Measurements from ENCODE around the gene CUL1.

CUL1 gene

DNA sequence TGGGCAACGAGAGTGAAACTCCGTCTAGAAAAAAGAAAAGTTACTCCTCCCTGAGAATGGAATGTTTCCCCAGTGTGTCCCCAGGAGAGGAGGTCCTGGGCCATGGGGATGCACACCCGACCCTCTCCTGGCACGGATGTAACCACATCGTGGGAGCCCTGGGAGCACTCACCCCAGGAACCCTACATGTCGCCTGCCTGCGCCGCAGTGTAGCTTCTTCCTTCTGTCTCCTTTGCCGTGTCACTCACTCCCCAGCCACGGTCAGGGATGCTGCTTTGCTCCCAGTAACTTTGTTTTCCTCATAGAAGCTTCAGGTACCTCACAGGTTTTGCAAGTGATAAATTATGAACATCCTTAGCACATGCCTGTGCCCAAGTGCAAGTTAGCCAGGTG lies 103.4 kb downstream of the CUL1 start:
- no peaks in the 10 kb centered on the region for H3K36me3 ChIP-seq (ENCODE audit: control insufficient read depth, insufficient read depth, low read length)
- TF ChIP-seq, protein P1, sequence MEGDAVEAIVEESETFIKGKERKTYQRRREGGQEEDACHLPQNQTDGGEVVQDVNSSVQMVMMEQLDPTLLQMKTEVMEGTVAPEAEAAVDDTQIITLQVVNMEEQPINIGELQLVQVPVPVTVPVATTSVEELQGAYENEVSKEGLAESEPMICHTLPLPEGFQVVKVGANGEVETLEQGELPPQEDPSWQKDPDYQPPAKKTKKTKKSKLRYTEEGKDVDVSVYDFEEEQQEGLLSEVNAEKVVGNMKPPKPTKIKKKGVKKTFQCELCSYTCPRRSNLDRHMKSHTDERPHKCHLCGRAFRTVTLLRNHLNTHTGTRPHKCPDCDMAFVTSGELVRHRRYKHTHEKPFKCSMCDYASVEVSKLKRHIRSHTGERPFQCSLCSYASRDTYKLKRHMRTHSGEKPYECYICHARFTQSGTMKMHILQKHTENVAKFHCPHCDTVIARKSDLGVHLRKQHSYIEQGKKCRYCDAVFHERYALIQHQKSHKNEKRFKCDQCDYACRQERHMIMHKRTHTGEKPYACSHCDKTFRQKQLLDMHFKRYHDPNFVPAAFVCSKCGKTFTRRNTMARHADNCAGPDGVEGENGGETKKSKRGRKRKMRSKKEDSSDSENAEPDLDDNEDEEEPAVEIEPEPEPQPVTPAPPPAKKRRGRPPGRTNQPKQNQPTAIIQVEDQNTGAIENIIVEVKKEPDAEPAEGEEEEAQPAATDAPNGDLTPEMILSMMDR (IDR thresholded peaks at IDR 0.05), result no peak
- no peak overlapping the region for H2AFZ ChIP-seq
- no peaks in the 10 kb centered on the region for H3K9me3 ChIP-seq (ENCODE audit: control insufficient read depth, low read length)
- H3K79me2 ChIP-seq, result no peaks in the 10 kb centered on the region
- no peaks in the 10 kb centered on the region for H3K27me3 ChIP-seq (ENCODE audit: control insufficient read depth, insufficient read depth, low read length)
- no peaks in the 10 kb centered on the region for H3K4me1 ChIP-seq
- no peak overlapping the region for H3K27ac ChIP-seq
- H3K4me3 ChIP-seq (ENCODE audit: low read depth, low read length), result no peak overlapping the region
- H3K4me2 ChIP-seq (ENCODE audit: low read length), result no peak overlapping the region
- H3K9ac ChIP-seq, result no peak overlapping the region

DNA sequence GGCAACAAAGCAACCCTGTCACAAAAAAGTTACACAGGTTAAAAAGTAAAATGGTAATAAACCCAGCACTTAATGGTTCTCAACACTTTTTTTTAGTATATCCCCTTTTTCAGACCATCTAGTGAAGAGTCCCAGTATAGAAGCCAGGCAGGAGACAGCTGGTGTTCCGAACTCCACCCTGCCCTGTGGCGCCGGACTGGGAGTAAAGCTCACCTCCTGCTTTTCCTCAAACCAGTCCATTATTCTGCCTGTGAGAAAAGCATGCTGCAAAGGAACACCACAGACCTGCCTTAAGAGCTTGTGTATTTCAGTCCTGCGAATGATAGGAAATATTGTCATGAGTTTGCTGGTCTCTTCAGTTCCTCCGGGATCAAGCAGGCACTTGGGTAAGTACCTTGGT lies 104.4 kb downstream of the CUL1 start:
- Histone ChIP-seq H3K27ac (no peak overlapping the region), H3K36me3 (ENCODE audit: control insufficient read depth, insufficient read depth, low read length) (no peaks in the 10 kb centered on the region), H3K79me2 (no peaks in the 10 kb centered on the region), H3K9ac (no peak overlapping the region), H2AFZ (no peak overlapping the region), H3K9me3 (ENCODE audit: control insufficient read depth, low read length) (no peaks in the 10 kb centered on the region), H3K27me3 (ENCODE audit: control insufficient read depth, insufficient read depth, low read length) (no peaks in the 10 kb centered on the region), H3K4me3 (ENCODE audit: low read depth, low read length) (no peak overlapping the region), H3K4me2 (ENCODE audit: low read length) (no peak overlapping the region), H3K4me1 (no peaks in the 10 kb centered on the region)
- TF ChIP-seq, protein P1 (IDR thresholded peaks at IDR 0.05), result no peak

DNA sequence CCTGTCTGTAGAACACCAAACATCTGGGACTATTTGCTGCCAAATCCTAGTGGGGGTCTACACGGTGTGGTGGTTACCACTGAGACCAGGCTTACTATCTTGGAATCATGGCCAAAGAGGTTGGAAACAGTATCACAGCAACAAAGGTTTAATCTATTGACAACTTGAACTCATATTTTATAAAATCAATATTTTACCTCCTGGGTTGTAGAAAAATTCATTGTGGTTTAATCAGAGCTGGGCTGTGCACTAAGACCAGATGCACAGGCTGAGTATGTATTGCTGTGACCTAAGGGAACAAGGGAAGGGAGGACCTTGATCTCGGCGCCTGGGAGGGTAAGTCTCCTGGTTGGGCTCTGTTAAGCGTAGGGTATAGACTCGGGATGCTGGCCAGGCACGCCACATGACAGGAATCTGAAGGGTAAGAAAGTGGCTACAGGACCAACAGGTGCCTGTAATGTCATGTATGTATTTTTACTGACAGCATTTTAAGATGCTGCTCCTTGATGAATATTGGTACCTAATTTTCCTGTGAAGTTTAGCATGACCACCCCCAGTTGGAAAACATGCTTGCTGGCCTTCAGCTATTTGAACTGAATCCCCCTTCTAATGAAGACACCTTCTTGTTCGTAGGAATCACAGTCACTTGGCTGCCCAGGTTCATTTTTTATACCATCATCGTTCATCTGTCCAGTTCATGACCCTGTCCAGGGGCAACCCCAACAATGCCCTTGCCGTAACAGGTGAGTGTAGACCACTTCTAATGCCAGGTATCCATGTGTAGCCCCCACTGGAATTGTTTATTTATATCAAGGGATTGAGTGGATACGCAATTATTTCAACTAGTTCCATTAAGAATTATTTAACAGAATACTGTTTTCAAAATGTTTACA lies 105.9 kb downstream of the CUL1 start:
- no peaks in the 10 kb centered on the region for H3K27me3 ChIP-seq (ENCODE audit: control insufficient read depth, insufficient read depth, low read length)
- no peaks in the 10 kb centered on the region for H3K4me1 ChIP-seq
- TF ChIP-seq, protein P1 (IDR thresholded peaks at IDR 0.05), result no peak
- no peak overlapping the region for H3K9ac ChIP-seq
- H3K4me3 ChIP-seq (ENCODE audit: low read depth, low read length), result no peak overlapping the region
- H3K79me2 ChIP-seq, result no peaks in the 10 kb centered on the region
- H3K4me2 ChIP-seq (ENCODE audit: low read length), result no peak overlapping the region
- no peaks in the 10 kb centered on the region for H3K36me3 ChIP-seq (ENCODE audit: control insufficient read depth, insufficient read depth, low read length)
- no peak overlapping the region for H2AFZ ChIP-seq
- no peaks in the 10 kb centered on the region for H3K9me3 ChIP-seq (ENCODE audit: control insufficient read depth, low read length)
- H3K27ac ChIP-seq, result no peak overlapping the region

DNA sequence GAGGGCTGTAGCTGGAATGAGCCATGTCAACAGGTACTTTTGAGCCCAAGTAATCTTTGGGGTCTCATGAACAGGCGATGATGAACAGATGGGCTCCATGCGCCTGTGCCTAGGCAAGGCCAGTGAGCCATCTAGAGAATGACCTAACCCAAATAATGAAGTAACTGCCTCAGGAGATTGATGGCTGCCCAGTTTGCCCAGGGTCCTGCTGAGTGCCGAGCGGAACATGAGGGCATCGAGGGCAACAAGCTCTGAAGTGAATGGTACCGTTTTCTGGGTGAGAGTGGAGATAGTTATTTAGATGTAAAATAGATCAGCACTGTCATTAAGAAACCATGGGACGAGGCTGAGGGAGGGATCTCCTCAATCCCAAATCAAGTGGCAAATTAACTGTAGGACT lies 107.5 kb downstream of the CUL1 start:
- no peak overlapping the region for H2AFZ ChIP-seq
- no peak overlapping the region for H3K4me2 ChIP-seq (ENCODE audit: low read length)
- no peaks in the 10 kb centered on the region for H3K79me2 ChIP-seq
- no peaks in the 10 kb centered on the region for H3K36me3 ChIP-seq (ENCODE audit: control insufficient read depth, insufficient read depth, low read length)
- TF ChIP-seq, protein P1 (IDR thresholded peaks at IDR 0.05), result no peak
- no peak overlapping the region for H3K9ac ChIP-seq
- H3K9me3 ChIP-seq (ENCODE audit: control insufficient read depth, low read length), result no peaks in the 10 kb centered on the region
- no peaks in the 10 kb centered on the region for H3K4me1 ChIP-seq
- H3K4me3 ChIP-seq (ENCODE audit: low read depth, low read length), result no peak overlapping the region
- no peak overlapping the region for H3K27ac ChIP-seq
- no peaks in the 10 kb centered on the region for H3K27me3 ChIP-seq (ENCODE audit: control insufficient read depth, insufficient read depth, low read length)

DNA sequence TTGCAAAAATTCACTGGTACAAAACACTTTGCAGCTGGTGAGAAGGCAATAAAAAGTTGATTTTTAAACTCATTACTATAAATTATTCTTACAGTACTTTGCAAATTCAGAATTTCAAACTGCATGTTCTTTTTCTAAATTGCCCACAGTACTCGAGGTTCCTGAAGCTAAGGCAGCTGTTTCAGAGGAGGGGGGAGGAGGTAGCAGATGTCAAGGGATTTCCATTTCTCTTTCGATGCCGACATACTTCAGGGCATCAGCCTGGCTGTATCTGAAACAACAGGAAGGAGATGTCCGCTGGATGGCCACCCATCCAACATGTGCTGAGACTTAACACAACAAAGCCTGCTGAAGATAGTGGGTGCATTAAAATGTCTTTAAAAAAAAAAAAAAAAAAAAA lies 108.7 kb downstream of the CUL1 start:
- H3K9me3 ChIP-seq (ENCODE audit: control insufficient read depth, low read length), result no peaks in the 10 kb centered on the region
- H3K9ac ChIP-seq, result no peak overlapping the region
- no peaks in the 10 kb centered on the region for H3K79me2 ChIP-seq
- no peaks in the 10 kb centered on the region for H3K4me1 ChIP-seq
- no peak overlapping the region for H3K27ac ChIP-seq
- H3K4me3 ChIP-seq (ENCODE audit: low read depth, low read length), result no peak overlapping the region
- no peaks in the 10 kb centered on the region for H3K36me3 ChIP-seq (ENCODE audit: control insufficient read depth, insufficient read depth, low read length)
- TF ChIP-seq, protein P1 (IDR thresholded peaks at IDR 0.05), result no peak
- no peak overlapping the region for H3K4me2 ChIP-seq (ENCODE audit: low read length)
- no peak overlapping the region for H2AFZ ChIP-seq
- H3K27me3 ChIP-seq (ENCODE audit: control insufficient read depth, insufficient read depth, low read length), result no peaks in the 10 kb centered on the region
